H9 (cell line): Measurements from ENCODE around the gene ZNF800. TPM values are rescaled to one million over a fixed set of nuclear protein-coding genes. Genes with fewer than 3 reads are reported as not detected.

Source experiments
- DNase-seq: peaks from one replicate; pipeline ENCODE4 v3.0.0-alpha.2; 2017
- H2AFZ ChIP-seq: one replicate; pipeline ENCODE4 v1.6.1; 2013; ENCODE audit warnings: mild to moderate bottlenecking, low read length, control low read depth, moderate library complexity
- H2AK5ac ChIP-seq: 2 replicates; pipeline ENCODE4 v1.6.1; 2013; ENCODE audit warnings: low read length, control low read depth, mixed read lengths; ENCODE audit not compliant: insufficient read length
- H2BK120ac ChIP-seq: one replicate; pipeline ENCODE4 v1.6.1; 2013; ENCODE audit warnings: low read depth, mild to moderate bottlenecking, low read length, control low read depth, inconsistent platforms; ENCODE audit not compliant: poor library complexity, severe bottlenecking
- H2BK12ac ChIP-seq: 2 replicates; pipeline ENCODE4 v1.6.1; 2013; ENCODE audit warnings: low read length, control low read depth, mixed read lengths, low read depth; ENCODE audit not compliant: insufficient read length
- H2BK15ac ChIP-seq: 2 replicates; pipeline ENCODE4 v1.6.1; 2013; ENCODE audit warnings: low read depth, low read length, control low read depth
- H2BK20ac ChIP-seq: one replicate; pipeline ENCODE4 v1.6.1; 2013; ENCODE audit warnings: low read depth, mild to moderate bottlenecking, low read length, control low read depth, inconsistent platforms; ENCODE audit not compliant: poor library complexity, severe bottlenecking
- H2BK5ac ChIP-seq: 2 replicates; pipeline ENCODE4 v1.6.1; 2013; ENCODE audit warnings: low read length, control low read depth, mixed read lengths; ENCODE audit not compliant: insufficient read length
- H3K14ac ChIP-seq: 2 replicates; pipeline ENCODE4 v1.6.1; 2013; ENCODE audit warnings: low read length, control low read depth; ENCODE audit not compliant: insufficient read depth
- H3K18ac ChIP-seq: 2 replicates; pipeline ENCODE4 v1.6.1; 2013; ENCODE audit warnings: low read depth, mild to moderate bottlenecking, mixed read lengths, low read length, control low read depth; ENCODE audit not compliant: insufficient read length
- H3K23ac ChIP-seq: 2 replicates; pipeline ENCODE4 v1.6.1; 2013; ENCODE audit warnings: low read length, control low read depth, mixed read lengths, low read depth; ENCODE audit not compliant: insufficient read length
- H3K23me2 ChIP-seq: 2 replicates; pipeline ENCODE4 v1.6.1; 2013; ENCODE audit warnings: low read depth, mild to moderate bottlenecking, mixed read lengths, low read length, control low read depth; ENCODE audit not compliant: insufficient read length, poor library complexity, severe bottlenecking
- H3K27ac ChIP-seq: 2 replicates; pipeline ENCODE4 v1.5.1; 2013; ENCODE audit warnings: low read length, control low read depth, mixed read lengths, low read depth; ENCODE audit not compliant: insufficient read length
- H3K27me3 ChIP-seq: 2 replicates; pipeline ENCODE4 v1.6.1; 2013; ENCODE audit warnings: low read length, control low read depth, inconsistent platforms; ENCODE audit not compliant: insufficient read depth
- H3K4ac ChIP-seq: 2 replicates; pipeline ENCODE4 v1.6.1; 2013; ENCODE audit warnings: low read depth, mild to moderate bottlenecking, control low read depth, inconsistent platforms, low read length, moderate library complexity
- H3K4me1 ChIP-seq: 2 replicates; pipeline ENCODE4 v1.6.1; 2013; ENCODE audit warnings: low read length, control low read depth, inconsistent platforms; ENCODE audit not compliant: insufficient read depth
- H3K4me2 ChIP-seq: 2 replicates; pipeline ENCODE4 v1.6.1; 2013; ENCODE audit warnings: low read length, control low read depth, mixed read lengths; ENCODE audit not compliant: insufficient read length, insufficient read depth
- H3K56ac ChIP-seq: 2 replicates; pipeline ENCODE4 v1.6.1; 2013; ENCODE audit warnings: low read depth, mild to moderate bottlenecking, mixed read lengths, low read length, control low read depth; ENCODE audit not compliant: insufficient read length
- H3K79me1 ChIP-seq: 2 replicates; pipeline ENCODE4 v1.6.1; 2013; ENCODE audit warnings: low read depth, mild to moderate bottlenecking, moderate library complexity, low read length, control low read depth, inconsistent platforms; ENCODE audit not compliant: insufficient read depth, poor library complexity, severe bottlenecking
- H3K79me2 ChIP-seq: 2 replicates; pipeline ENCODE4 v1.6.1; 2013; ENCODE audit warnings: low read length, control low read depth, inconsistent platforms; ENCODE audit not compliant: insufficient read depth
- H3K9ac ChIP-seq: 2 replicates; pipeline ENCODE4 v1.6.1; 2013; ENCODE audit warnings: low read length, control low read depth, mixed read lengths; ENCODE audit not compliant: insufficient read length; ENCODE audit errors: extremely low read depth
- H3K9me3 ChIP-seq: one replicate; pipeline ENCODE4 v1.6.1; 2013; ENCODE audit warnings: low read depth, low read length, inconsistent platforms; ENCODE audit not compliant: control insufficient read depth
- H3T11ph ChIP-seq: one replicate; pipeline ENCODE4 v1.6.1; 2013; ENCODE audit warnings: mild to moderate bottlenecking, low read length, control low read depth, inconsistent platforms
- H4K20me1 ChIP-seq: one replicate; pipeline ENCODE4 v1.6.1; 2013; ENCODE audit not compliant: control insufficient read depth, insufficient read length, insufficient read depth
- H4K5ac ChIP-seq: 2 replicates; pipeline ENCODE4 v1.6.1; 2013; ENCODE audit warnings: low read depth, mild to moderate bottlenecking, mixed read lengths, low read length, control low read depth; ENCODE audit not compliant: insufficient read length
- H4K8ac ChIP-seq: replicated peaks from 2 replicates; pipeline ENCODE4 v1.6.1; 2013; ENCODE audit warnings: low read length, control low read depth, mixed read lengths, low read depth; ENCODE audit not compliant: insufficient read length
- H4K91ac ChIP-seq: 2 replicates; pipeline ENCODE4 v1.6.1; 2013; ENCODE audit warnings: low read depth, mild to moderate bottlenecking, moderate library complexity, mixed read lengths, low read length, control low read depth; ENCODE audit not compliant: insufficient read length
- H3K27ac Mint-ChIP-seq, 3 experiments: 2 replicates in 2 of 3; 3 replicates in 1 of 3; pipeline ENCODE4 v1.8.0; 2020 to 2021; ENCODE audit warnings: mixed read lengths in 3 of 3, mild to moderate bottlenecking in 1 of 3, moderate library complexity in 1 of 3
- H3K27me3 Mint-ChIP-seq: 2 replicates; pipeline ENCODE4 v1.8.0; 2021; ENCODE audit warnings: low read depth, mild to moderate bottlenecking, moderate library complexity, mixed read lengths
- H3K36me3 Mint-ChIP-seq, 3 experiments: 2 replicates in 2 of 3; 3 replicates in 1 of 3; pipeline ENCODE4 v1.8.0; 2020 to 2021; ENCODE audit warnings: low read depth in 3 of 3, mixed read lengths in 3 of 3; ENCODE audit not compliant: insufficient read depth in 1 of 3
- H3K4me1 Mint-ChIP-seq, 2 experiments: 2 replicates each; pipeline ENCODE4 v1.8.0; 2020; ENCODE audit warnings: mixed read lengths in 2 of 2
- H3K4me3 Mint-ChIP-seq, 2 experiments: 2 replicates in 1 of 2; 3 replicates in 1 of 2; pipeline ENCODE4 v1.8.0; 2020 to 2021; ENCODE audit warnings: mild to moderate bottlenecking in 2 of 2, mixed read lengths in 2 of 2, moderate library complexity in 1 of 2
- H3K9me3 Mint-ChIP-seq, 2 experiments: 2 replicates in 1 of 2; 3 replicates in 1 of 2; pipeline ENCODE4 v1.8.0; 2020; ENCODE audit warnings: mild to moderate bottlenecking in 2 of 2, mixed read lengths in 2 of 2, moderate library complexity in 1 of 2
- CTCF ChIP-seq: fragments of 200-600 bp; sonication (generic); conservative IDR thresholded peaks from 3 replicates; pipeline ENCODE4 v1.8.0; 2021; ENCODE audit warnings: antibody characterized with exemption, mild to moderate bottlenecking
- WGBS: extraction: QIAGEN DNeasy Blood & Tissue Kit; methylation state at CpG from one replicate; pipeline ENCODE4 v1.1.7; 2013; ENCODE audit warnings: missing lambda C conversion rate, low lambda C conversion rate, mixed read lengths; ENCODE audit not compliant: insufficient read length; ENCODE audit errors: extremely low coverage; 5-methylcytosine and 5-hydroxymethylcytosine counted together
- total RNA-seq: library from RNA; stranded (reverse); gene quantifications from 2 replicates; pipeline ENCODE4 v1.2.1, GENCODE V29; 2021

The ZNF800 gene
- total RNA-seq, 1 experiment from 2014 or later = 11.0 TPM

GRCh38 chr7:127367679-127368078, 24.8 kb downstream of the ZNF800 start:
- Histone ChIP-seq H4K8ac (no peak overlapping the region), H3K23ac (no peak overlapping the region), H3K9me3 (no peaks in the 10 kb centered on the region), H3K14ac (no peak overlapping the region), H4K5ac (no peak overlapping the region), H3K4me1 (no peaks in the 10 kb centered on the region), H3T11ph (no peak overlapping the region), H2BK12ac (no peak overlapping the region), H2BK15ac (no peak overlapping the region), H3K79me1 (no peaks in the 10 kb centered on the region), H3K79me2 (no peaks in the 10 kb centered on the region), H2BK20ac (no peak overlapping the region), H2AK5ac (no peak overlapping the region), H4K91ac (no peak overlapping the region), H3K23me2 (no peaks in the 10 kb centered on the region), H3K4me2 (no peak overlapping the region), H2BK120ac (no peak overlapping the region), H3K4ac (no peak overlapping the region), H3K9ac (no peak overlapping the region), H3K27ac (no peak overlapping the region), H3K18ac (no peak overlapping the region), H3K56ac (no peak overlapping the region), H2BK5ac (no peak overlapping the region), H2AFZ (no peak overlapping the region), H3K27me3 (no peaks in the 10 kb centered on the region), H4K20me1 (no peaks in the 10 kb centered on the region)
- no peaks in the 10 kb centered on the region for H3K9me3 Mint-ChIP-seq
- H3K4me3 Mint-ChIP-seq = no peak overlapping the region
- no peak for TF ChIP-seq CTCF
- no peaks in the 10 kb centered on the region for H3K27me3 Mint-ChIP-seq
- no peaks in the 10 kb centered on the region for H3K4me1 Mint-ChIP-seq
- no CpG with 5 or more reads among the region's 2 CpGs for WGBS
- no peaks in the 10 kb centered on the region for H3K36me3 Mint-ChIP-seq
- no peak for DNase-seq
- H3K27ac Mint-ChIP-seq = no peak overlapping the region
